ENCODE results near the gene POU6F1.
"Not testable (repeated sequence)": the region's sequence is repeated elsewhere in the genome, so short reads cannot be mapped to it uniquely, and the experiment has no call there.

The POU6F1 gene, protein sequence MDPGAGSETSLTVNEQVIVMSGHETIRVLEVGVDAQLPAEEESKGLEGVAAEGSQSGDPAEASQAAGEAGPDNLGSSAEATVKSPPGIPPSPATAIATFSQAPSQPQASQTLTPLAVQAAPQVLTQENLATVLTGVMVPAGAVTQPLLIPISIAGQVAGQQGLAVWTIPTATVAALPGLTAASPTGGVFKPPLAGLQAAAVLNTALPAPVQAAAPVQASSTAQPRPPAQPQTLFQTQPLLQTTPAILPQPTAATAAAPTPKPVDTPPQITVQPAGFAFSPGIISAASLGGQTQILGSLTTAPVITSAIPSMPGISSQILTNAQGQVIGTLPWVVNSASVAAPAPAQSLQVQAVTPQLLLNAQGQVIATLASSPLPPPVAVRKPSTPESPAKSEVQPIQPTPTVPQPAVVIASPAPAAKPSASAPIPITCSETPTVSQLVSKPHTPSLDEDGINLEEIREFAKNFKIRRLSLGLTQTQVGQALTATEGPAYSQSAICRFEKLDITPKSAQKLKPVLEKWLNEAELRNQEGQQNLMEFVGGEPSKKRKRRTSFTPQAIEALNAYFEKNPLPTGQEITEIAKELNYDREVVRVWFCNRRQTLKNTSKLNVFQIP

DNA sequence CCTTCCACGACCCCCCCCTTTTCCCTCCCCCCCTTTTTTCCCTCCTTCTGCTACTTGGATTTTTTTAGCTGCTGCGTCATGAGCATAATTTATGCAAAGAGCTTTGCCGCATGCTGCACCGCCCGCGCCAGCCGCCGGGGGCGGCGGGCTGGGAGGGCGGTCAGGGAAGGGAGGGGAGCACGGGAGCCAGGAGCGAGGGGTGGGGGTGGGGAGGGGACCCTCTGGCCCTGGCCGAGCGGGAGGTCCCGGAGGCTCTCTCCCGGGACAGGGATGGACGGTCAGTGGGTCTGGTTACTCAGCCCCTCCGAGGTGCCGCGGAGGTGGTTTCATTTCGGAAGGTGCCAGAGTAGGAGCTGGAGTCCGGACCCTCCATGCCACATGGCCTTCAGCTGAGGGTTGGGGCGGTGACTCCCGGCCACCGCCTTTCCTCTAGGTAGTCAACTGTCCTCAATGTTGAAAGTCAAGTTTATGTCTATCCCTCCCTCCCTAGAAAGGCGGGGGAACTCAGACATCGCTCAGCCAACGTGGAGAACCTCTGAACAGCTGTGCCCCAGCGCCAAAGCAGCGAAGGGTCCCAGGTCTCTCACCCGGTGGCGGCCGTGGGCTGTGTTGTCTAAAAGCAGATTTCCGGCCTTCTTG lies at the start of gene POU6F1:
TSS of gene POU6F1 (minus strand) at position 95 of the 639 bp plus-strand sequence. CDS start 11,226 bp downstream, outside the sequence.
- Histone ChIP-seq H3K27ac (ENCODE audit: low read depth, low read length) (peak within 1 kb of the TSS; percentile 90), H3K27me3 (ENCODE audit: control insufficient read depth, insufficient read depth, low read length) (no peaks in the 10 kb centered on the region), H3K4me3 (ENCODE audit: low read length) (peak within 1 kb of the TSS; percentile 90), H3K36me3 (ENCODE audit: control insufficient read depth, insufficient read depth, low read length) (no peaks in the 10 kb centered on the region), H3K9ac (ENCODE audit: low read length) (peak within 1 kb of the TSS; percentile 86), H3K4me1 (ENCODE audit: control insufficient read depth, insufficient read depth, low read length) (peaks cover 13% of the 10 kb centered on the region)

DNA sequence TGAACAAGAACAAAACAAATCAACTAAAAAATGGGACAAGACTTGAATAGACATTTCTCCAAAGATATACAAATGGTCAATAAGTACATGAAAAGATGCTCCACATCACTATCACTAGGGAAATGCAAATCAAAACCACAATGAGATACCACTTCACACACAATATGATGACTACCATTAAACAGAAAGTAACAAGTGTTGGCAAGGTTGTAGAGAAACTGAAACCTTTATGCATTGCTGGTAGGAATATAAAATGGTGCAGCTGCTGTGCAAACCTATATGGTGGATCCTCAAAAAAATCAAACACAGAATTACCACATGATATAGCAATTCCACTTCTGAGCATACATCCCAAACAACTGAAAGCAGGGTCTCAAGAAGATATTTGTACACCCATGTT lies 47.2 kb upstream of the POU6F1 start:
- Histone ChIP-seq H3K27ac (ENCODE audit: low read depth, low read length) (no peak overlapping the region), H3K36me3 (ENCODE audit: control insufficient read depth, insufficient read depth, low read length) (no peaks in the 10 kb centered on the region), H3K4me1 (ENCODE audit: control insufficient read depth, insufficient read depth, low read length) (no peaks in the 10 kb centered on the region), H3K27me3 (ENCODE audit: control insufficient read depth, insufficient read depth, low read length) (no peaks in the 10 kb centered on the region), H3K9ac (ENCODE audit: low read length) (no peak overlapping the region), H3K4me3 (ENCODE audit: low read length) (no peak overlapping the region)

DNA sequence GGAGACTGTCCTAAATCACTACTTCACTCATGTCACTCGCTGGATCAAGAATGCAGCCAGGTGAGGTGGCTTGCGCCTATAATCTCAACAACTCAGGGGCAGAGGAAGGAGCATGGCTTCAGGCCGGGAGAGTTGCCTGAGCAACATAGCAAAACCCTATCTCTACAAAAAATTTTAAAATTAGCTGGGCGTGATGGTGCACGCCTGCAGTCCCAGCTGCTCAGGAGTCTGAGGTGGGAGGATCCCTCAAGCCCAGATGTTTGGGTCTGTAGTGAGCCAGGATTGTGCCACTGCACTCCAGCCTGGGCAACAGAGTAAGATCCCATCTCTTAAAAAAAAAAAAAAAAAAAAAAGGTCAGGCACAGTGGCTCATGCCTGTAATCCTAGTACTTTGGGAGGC lies 46.4 kb upstream of the POU6F1 start:
- no peak overlapping the region for H3K27ac ChIP-seq (ENCODE audit: low read depth, low read length)
- H3K4me1 ChIP-seq (ENCODE audit: control insufficient read depth, insufficient read depth, low read length): no peaks in the 10 kb centered on the region
- no peak overlapping the region for H3K9ac ChIP-seq (ENCODE audit: low read length)
- H3K36me3 ChIP-seq (ENCODE audit: control insufficient read depth, insufficient read depth, low read length): no peaks in the 10 kb centered on the region
- H3K27me3 ChIP-seq (ENCODE audit: control insufficient read depth, insufficient read depth, low read length): no peaks in the 10 kb centered on the region
- no peak overlapping the region for H3K4me3 ChIP-seq (ENCODE audit: low read length)

DNA sequence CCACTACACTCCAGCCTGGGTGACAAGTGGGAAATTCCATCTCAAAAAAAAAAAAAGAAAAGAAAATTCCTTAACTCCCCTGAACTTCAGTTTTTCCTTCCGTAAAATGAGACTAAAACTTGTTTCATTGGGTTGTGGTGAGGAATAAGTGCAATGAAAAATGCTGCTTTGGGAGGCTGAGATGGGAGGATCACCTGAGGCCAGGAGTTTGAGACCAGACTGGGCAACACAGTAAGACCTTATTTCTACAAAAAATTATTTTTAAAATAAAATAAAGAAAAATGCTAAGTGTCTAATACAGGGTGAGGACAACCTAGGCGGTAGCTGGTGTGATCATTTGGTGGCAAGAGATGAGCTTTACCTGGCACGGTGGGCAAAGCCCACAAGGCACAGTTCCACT lies 45.5 kb upstream of the POU6F1 start:
- no peak overlapping the region for H3K9ac ChIP-seq (ENCODE audit: low read length)
- H3K4me3 ChIP-seq (ENCODE audit: low read length): no peak overlapping the region
- no peaks in the 10 kb centered on the region for H3K36me3 ChIP-seq (ENCODE audit: control insufficient read depth, insufficient read depth, low read length)
- H3K27ac ChIP-seq (ENCODE audit: low read depth, low read length): no peak overlapping the region
- no peaks in the 10 kb centered on the region for H3K27me3 ChIP-seq (ENCODE audit: control insufficient read depth, insufficient read depth, low read length)
- no peaks in the 10 kb centered on the region for H3K4me1 ChIP-seq (ENCODE audit: control insufficient read depth, insufficient read depth, low read length)

DNA sequence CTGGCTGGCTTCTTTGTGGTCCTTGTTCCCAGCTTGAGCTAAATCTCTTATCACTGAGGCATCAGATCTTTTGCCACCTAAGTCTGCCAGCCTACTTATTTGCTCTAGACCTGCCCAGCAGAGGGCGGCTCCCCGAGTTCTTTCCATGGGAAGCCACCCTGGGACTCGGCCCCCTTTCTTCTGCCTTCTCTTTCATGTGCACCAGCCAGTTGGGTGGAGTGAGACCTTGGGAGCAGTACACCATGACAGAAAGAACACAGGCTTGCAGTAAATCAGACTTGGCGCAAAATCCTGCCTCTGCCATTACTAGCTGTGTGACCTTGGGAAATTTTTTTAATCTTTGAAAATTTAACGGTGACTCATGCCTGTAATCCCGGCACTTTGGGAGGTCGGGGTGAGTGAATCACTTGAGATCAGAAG lies 44.9 kb upstream of the POU6F1 start:
- Histone ChIP-seq H3K27ac (ENCODE audit: low read depth, low read length) (no peak overlapping the region), H3K36me3 (ENCODE audit: control insufficient read depth, insufficient read depth, low read length) (no peaks in the 10 kb centered on the region), H3K4me3 (ENCODE audit: low read length) (no peak overlapping the region), H3K4me1 (ENCODE audit: control insufficient read depth, insufficient read depth, low read length) (no peaks in the 10 kb centered on the region), H3K27me3 (ENCODE audit: control insufficient read depth, insufficient read depth, low read length) (no peaks in the 10 kb centered on the region), H3K9ac (ENCODE audit: low read length) (no peak overlapping the region)

DNA sequence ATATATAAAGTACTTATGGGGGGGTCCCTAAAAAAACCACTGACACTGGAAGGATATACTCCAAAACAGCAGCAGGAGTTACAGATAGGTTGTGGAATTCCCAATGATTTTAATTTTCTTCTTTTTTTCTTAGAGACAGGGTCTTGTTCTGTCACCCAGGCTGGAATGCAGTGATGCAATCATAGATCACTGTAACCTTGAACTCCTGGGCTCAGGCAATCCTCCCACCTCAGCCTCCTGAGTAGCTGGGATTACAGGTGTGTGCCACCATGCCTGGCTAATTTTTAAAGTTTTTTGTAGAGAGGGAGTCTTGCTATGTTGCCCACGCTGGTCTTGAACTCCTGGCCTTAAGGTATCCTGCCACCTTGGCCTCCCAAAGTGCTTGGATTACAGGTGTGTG lies 41.7 kb upstream of the POU6F1 start:
- not testable (repeated sequence) for H3K4me1 ChIP-seq (ENCODE audit: control insufficient read depth, insufficient read depth, low read length); H3K27me3 ChIP-seq (ENCODE audit: control insufficient read depth, insufficient read depth, low read length); H3K9ac ChIP-seq (ENCODE audit: low read length); H3K27ac ChIP-seq (ENCODE audit: low read depth, low read length); H3K4me3 ChIP-seq (ENCODE audit: low read length); H3K36me3 ChIP-seq (ENCODE audit: control insufficient read depth, insufficient read depth, low read length)

DNA sequence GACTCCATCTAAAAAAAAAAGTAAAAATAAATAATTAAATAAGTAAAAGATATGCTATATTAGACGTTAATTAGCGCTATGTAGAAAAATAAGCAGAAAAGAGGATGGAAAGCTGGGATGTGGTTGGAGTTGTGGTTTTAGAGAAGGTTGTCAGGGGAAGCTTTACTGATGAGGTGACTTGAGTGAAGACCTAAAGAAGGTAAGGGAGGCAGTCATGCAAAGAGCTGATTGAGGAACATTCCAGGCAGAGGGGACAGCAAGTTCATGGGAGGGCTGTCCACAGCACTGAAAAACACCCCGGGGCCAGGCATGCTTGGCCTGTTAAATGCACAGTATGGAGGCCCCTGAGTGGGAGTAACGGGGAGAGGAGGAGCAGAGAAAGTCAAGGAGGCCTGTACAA lies 36.7 kb upstream of the POU6F1 start:
- H3K9ac ChIP-seq (ENCODE audit: low read length): no peak overlapping the region
- H3K27ac ChIP-seq (ENCODE audit: low read depth, low read length): no peak overlapping the region
- H3K36me3 ChIP-seq (ENCODE audit: control insufficient read depth, insufficient read depth, low read length): no peaks in the 10 kb centered on the region
- no peaks in the 10 kb centered on the region for H3K27me3 ChIP-seq (ENCODE audit: control insufficient read depth, insufficient read depth, low read length)
- no peak overlapping the region for H3K4me3 ChIP-seq (ENCODE audit: low read length)
- H3K4me1 ChIP-seq (ENCODE audit: control insufficient read depth, insufficient read depth, low read length): no peaks in the 10 kb centered on the region

DNA sequence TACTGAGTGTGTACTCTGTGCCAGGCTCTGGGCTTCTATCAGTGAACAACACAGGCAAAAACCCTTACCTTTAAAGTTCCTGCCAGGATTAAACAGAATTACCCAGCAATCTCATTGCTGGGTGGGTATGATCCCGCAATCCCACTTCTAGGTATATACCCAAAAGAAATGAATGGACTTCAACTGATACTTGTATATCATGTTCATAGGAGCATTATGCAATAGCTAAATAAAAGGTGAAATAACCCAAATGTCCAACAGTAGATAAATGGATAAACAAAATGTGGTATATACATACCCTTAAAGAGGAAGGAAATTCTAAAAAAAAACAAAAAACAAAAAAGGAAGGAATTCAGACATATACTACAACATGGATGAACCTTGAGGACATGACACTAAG lies 35.4 kb upstream of the POU6F1 start:
- Histone ChIP-seq H3K9ac (ENCODE audit: low read length) (no peak overlapping the region), H3K36me3 (ENCODE audit: control insufficient read depth, insufficient read depth, low read length) (no peaks in the 10 kb centered on the region), H3K27me3 (ENCODE audit: control insufficient read depth, insufficient read depth, low read length) (no peaks in the 10 kb centered on the region), H3K4me3 (ENCODE audit: low read length) (no peak overlapping the region), H3K27ac (ENCODE audit: low read depth, low read length) (no peak overlapping the region), H3K4me1 (ENCODE audit: control insufficient read depth, insufficient read depth, low read length) (no peaks in the 10 kb centered on the region)

DNA sequence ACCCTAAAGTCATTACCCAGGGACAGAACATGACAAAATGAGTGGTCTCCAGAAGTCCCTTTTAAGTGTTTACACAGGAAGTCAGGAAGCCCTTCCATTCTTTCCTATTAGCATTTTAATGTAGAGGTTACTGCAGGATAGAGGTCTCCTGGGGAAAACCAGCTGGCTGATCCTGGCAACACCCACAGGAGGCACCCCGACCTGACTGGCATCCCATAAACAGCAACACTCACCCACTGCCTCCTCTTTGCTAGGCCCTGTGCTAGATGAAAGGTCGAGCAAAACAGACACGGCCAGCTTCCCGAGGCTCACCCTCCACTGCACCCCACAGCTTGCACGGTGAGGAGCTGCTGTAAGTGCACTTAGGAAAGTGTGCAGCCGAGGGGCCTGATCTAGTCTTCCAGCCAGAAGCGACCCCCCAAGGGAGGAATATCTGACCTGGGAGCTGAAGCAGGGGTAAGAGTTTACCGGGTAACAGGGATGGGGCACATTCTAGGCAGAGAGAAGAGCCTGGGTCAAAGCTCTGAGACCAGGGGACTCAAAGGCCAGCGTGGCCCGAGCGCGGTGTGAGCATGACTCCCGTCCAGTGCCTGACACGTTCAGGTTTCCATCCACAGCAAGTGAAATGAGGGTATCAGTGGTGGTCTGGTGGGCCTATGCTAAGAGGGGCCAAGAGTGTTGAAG lies 29.8 kb upstream of the POU6F1 start:
- no peak overlapping the region for H3K4me3 ChIP-seq (ENCODE audit: low read length)
- no peak overlapping the region for H3K9ac ChIP-seq (ENCODE audit: low read length)
- no peak overlapping the region for H3K27ac ChIP-seq (ENCODE audit: low read depth, low read length)
- peaks cover 12% of the 10 kb centered on the region for H3K36me3 ChIP-seq (ENCODE audit: control insufficient read depth, insufficient read depth, low read length)
- H3K27me3 ChIP-seq (ENCODE audit: control insufficient read depth, insufficient read depth, low read length): no peaks in the 10 kb centered on the region
- H3K4me1 ChIP-seq (ENCODE audit: control insufficient read depth, insufficient read depth, low read length): no peaks in the 10 kb centered on the region

DNA sequence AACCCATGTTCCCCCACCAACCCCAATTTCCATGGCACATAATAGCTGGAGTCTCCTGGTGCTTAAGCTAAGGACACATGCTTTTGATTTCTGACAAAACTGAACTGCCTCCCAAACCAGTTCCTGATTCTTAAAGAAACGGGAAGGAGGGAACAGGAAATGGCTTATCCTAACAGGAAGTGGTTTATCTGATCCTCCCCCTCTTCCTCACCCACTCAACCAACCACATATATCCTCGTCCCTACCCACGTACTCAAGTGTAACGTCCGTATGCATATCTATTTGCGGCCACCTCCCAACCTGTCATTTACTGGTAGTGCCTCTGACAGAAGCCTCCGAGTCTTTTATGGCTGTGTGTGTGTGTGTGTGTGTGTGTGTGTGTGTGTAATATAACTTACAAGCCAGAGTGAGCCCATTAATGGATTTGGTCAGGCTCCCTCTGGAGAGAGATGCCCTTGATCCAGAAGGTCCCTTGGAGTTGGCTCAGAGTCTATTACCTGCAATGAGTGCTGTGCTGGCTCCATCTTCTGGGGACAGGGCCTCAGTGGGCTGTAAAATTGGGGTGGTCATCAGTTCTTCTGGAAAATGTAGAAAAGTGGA lies 28.5 kb upstream of the POU6F1 start:
- H3K4me1 ChIP-seq (ENCODE audit: control insufficient read depth, insufficient read depth, low read length): no peaks in the 10 kb centered on the region
- peaks cover 18% of the 10 kb centered on the region for H3K36me3 ChIP-seq (ENCODE audit: control insufficient read depth, insufficient read depth, low read length)
- no peaks in the 10 kb centered on the region for H3K27me3 ChIP-seq (ENCODE audit: control insufficient read depth, insufficient read depth, low read length)
- no peak overlapping the region for H3K4me3 ChIP-seq (ENCODE audit: low read length)
- H3K27ac ChIP-seq (ENCODE audit: low read depth, low read length): no peak overlapping the region
- no peak overlapping the region for H3K9ac ChIP-seq (ENCODE audit: low read length)

DNA sequence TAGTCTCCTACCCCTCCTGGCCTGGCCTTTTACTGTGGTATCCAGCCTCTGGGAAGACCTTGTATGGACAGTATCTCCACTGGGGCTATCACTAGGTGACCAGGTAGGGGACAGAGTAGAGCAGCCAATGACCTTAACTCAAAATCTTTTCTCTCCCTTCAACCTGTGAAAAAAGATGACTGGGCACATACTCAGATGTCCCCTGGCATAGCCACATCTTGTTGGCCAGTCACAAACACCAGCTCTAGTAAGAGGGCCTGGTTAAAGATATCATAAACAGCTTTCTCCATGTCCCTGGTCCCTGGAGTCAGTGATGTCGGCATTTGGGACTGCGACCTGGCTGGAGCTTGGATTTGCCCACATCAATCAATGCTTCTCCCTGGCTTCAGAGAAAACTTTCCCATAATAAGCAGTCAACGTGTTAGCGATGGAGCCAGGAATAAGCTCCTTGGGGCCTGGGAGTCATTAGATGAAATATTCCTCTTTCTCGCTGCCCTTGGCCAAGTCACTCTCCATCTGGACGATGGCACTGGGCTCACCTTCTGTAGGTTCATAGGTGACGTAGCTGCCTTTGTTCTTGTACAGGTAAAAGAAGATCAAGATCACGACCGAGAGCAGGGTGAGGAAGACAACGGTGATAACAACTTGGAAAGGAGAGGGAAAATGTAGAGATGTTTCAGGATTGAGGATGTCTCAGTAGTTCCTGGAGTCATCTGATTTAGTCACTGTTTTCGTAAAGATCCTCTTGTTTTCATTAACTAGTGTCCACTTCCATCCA lies 27.8 kb upstream of the POU6F1 start:
- Histone ChIP-seq H3K27me3 (ENCODE audit: control insufficient read depth, insufficient read depth, low read length) (no peaks in the 10 kb centered on the region), H3K27ac (ENCODE audit: low read depth, low read length) (no peak overlapping the region), H3K36me3 (ENCODE audit: control insufficient read depth, insufficient read depth, low read length) (peaks cover 24% of the 10 kb centered on the region), H3K9ac (ENCODE audit: low read length) (no peak overlapping the region), H3K4me3 (ENCODE audit: low read length) (no peak overlapping the region), H3K4me1 (ENCODE audit: control insufficient read depth, insufficient read depth, low read length) (peaks cover 5% of the 10 kb centered on the region)

Data from rectal smooth muscle tissue (tissue), 1 donor.